ENCODE data around the gene LRRC46. TPM values are rescaled to one million over a fixed set of nuclear protein-coding genes. Genes with fewer than 3 reads are reported as not detected.
A peak's percentile ranks its signal among the peaks of the same experiment; 100 is the strongest.

Gene LRRC46
- total and polyA plus RNA-seq, 9 of the 15 experiments (the other 6 are each of a cell fraction or from before 2014, with no cell fraction given): 0.39 to 1.4 (median 0.53) TPM; not detected in 1

DNA sequence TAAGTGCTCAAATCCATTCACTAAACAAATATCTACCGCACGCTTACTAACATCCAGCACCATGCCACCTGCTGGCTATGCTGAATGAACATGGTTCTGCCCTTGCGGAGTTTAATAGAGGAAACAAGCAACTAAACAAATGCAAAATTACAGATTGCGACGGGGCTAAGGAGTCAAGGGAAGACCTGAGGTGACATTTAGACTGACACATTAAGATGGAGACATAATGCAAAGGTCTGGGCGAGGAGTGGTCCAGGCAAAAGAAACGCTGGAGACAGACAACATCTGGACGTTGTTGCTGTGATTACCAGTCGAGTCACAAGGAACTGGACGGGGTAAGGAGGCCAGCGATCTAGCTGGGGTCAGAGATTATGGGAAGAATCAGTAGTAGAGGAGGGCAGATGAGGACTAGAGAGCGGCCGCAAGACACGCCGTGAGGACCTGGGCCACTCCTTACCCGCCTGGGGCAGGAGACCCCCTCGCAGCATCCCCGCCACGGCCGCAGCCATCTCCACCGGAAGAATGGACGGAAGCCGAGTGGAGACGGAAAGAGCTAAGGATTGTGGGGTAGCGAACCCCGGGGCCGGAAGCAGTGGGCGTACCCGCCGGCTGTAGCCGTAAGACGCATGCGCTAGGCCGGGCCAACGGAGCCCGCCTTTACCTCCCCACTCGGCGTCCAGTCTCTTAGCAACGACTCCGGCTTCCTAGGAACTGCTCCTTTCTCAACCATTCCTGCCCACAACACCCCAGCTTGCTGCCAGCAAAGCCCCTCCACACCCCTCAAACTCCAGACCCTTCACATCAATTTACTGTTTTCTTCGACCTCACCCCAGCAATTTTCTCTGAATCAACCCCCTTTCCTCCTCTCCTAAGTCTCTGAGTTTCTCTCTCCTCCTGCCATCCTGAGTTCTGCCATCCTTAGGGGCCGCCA lies at the start of gene LRRC46, which contains the start of gene MRPL10 (continued):
- TF ChIP-seq, protein P1, sequence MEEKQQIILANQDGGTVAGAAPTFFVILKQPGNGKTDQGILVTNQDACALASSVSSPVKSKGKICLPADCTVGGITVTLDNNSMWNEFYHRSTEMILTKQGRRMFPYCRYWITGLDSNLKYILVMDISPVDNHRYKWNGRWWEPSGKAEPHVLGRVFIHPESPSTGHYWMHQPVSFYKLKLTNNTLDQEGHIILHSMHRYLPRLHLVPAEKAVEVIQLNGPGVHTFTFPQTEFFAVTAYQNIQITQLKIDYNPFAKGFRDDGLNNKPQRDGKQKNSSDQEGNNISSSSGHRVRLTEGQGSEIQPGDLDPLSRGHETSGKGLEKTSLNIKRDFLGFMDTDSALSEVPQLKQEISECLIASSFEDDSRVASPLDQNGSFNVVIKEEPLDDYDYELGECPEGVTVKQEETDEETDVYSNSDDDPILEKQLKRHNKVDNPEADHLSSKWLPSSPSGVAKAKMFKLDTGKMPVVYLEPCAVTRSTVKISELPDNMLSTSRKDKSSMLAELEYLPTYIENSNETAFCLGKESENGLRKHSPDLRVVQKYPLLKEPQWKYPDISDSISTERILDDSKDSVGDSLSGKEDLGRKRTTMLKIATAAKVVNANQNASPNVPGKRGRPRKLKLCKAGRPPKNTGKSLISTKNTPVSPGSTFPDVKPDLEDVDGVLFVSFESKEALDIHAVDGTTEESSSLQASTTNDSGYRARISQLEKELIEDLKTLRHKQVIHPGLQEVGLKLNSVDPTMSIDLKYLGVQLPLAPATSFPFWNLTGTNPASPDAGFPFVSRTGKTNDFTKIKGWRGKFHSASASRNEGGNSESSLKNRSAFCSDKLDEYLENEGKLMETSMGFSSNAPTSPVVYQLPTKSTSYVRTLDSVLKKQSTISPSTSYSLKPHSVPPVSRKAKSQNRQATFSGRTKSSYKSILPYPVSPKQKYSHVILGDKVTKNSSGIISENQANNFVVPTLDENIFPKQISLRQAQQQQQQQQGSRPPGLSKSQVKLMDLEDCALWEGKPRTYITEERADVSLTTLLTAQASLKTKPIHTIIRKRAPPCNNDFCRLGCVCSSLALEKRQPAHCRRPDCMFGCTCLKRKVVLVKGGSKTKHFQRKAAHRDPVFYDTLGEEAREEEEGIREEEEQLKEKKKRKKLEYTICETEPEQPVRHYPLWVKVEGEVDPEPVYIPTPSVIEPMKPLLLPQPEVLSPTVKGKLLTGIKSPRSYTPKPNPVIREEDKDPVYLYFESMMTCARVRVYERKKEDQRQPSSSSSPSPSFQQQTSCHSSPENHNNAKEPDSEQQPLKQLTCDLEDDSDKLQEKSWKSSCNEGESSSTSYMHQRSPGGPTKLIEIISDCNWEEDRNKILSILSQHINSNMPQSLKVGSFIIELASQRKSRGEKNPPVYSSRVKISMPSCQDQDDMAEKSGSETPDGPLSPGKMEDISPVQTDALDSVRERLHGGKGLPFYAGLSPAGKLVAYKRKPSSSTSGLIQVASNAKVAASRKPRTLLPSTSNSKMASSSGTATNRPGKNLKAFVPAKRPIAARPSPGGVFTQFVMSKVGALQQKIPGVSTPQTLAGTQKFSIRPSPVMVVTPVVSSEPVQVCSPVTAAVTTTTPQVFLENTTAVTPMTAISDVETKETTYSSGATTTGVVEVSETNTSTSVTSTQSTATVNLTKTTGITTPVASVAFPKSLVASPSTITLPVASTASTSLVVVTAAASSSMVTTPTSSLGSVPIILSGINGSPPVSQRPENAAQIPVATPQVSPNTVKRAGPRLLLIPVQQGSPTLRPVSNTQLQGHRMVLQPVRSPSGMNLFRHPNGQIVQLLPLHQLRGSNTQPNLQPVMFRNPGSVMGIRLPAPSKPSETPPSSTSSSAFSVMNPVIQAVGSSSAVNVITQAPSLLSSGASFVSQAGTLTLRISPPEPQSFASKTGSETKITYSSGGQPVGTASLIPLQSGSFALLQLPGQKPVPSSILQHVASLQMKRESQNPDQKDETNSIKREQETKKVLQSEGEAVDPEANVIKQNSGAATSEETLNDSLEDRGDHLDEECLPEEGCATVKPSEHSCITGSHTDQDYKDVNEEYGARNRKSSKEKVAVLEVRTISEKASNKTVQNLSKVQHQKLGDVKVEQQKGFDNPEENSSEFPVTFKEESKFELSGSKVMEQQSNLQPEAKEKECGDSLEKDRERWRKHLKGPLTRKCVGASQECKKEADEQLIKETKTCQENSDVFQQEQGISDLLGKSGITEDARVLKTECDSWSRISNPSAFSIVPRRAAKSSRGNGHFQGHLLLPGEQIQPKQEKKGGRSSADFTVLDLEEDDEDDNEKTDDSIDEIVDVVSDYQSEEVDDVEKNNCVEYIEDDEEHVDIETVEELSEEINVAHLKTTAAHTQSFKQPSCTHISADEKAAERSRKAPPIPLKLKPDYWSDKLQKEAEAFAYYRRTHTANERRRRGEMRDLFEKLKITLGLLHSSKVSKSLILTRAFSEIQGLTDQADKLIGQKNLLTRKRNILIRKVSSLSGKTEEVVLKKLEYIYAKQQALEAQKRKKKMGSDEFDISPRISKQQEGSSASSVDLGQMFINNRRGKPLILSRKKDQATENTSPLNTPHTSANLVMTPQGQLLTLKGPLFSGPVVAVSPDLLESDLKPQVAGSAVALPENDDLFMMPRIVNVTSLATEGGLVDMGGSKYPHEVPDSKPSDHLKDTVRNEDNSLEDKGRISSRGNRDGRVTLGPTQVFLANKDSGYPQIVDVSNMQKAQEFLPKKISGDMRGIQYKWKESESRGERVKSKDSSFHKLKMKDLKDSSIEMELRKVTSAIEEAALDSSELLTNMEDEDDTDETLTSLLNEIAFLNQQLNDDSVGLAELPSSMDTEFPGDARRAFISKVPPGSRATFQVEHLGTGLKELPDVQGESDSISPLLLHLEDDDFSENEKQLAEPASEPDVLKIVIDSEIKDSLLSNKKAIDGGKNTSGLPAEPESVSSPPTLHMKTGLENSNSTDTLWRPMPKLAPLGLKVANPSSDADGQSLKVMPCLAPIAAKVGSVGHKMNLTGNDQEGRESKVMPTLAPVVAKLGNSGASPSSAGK (IDR thresholded peaks at IDR 0.05): no peak
- TF ChIP-seq GATA2 (CRISPR knock-in tag; IDR thresholded peaks at IDR 0.05) (no peak), ZNF133 (CRISPR knock-in tag; IDR thresholded peaks at IDR 0.05) (no peak), GATAD2A (IDR thresholded peaks at IDR 0.05) (no peak), POLR2G (IDR thresholded peaks at IDR 0.05; ENCODE audit: low read depth, low read length) (peak; percentile 97), ZFP1 (CRISPR knock-in tag; IDR thresholded peaks at IDR 0.05) (no peak), ZNF398 (CRISPR knock-in tag; IDR thresholded peaks at IDR 0.05) (no peak), FOXP1 (CRISPR knock-in tag; IDR thresholded peaks at IDR 0.05) (peak; percentile 71; the same call in 1 of the 2 replicates), MYBL2 (IDR thresholded peaks at IDR 0.05; ENCODE audit: low read depth) (no peak), MYBL2 (CRISPR knock-in tag; IDR thresholded peaks at IDR 0.05; ENCODE audit: borderline replicate concordance) (no peak), MYC (IDR thresholded peaks at IDR 0.05; ENCODE audit: low read depth, low read length) (peak; percentile 63), MYC (CRISPR knock-in tag; IDR thresholded peaks at IDR 0.05; ENCODE audit: borderline replicate concordance, low read depth) (no peak), SNRNP70 (optimal IDR thresholded peaks at IDR 0.05; ENCODE audit: low read depth, low read length) (no peak), SIN3A (IDR thresholded peaks at IDR 0.05; ENCODE audit: borderline replicate concordance in 2 of 2, control insufficient read depth in 1 of 2, low read depth in 2 of 2, low read length in 2 of 2) (peak; percentile 74 to 87; a peak in 1 of 4 replicates)
